Transverse colon (tissue), 4 donors: ENCODE results near the gene EEFSEC. TPM values are rescaled to one million over a fixed set of nuclear protein-coding genes. Genes with fewer than 3 reads are reported as not detected.

Source experiments
- DNase-seq: peaks from one replicate; pipeline ENCODE4 v3.0.0-alpha.2; 2019
- H3K27ac ChIP-seq, 4 donors: fragments of 200-600 bp; sonication (generic); 2 replicates each; pipeline ENCODE4 v1.5.1; 2016 to 2018; ENCODE audit warnings: inconsistent platforms in 4 of 4
- H3K27me3 ChIP-seq: fragments of 200-600 bp; sonication (generic); 2 replicates; pipeline ENCODE4 v1.5.1; 2017; ENCODE audit warnings: inconsistent platforms
- H3K36me3 ChIP-seq, 4 donors: fragments of 200-600 bp; sonication (generic); 2 replicates each; pipeline ENCODE4 v1.5.1; 2017 to 2019; ENCODE audit warnings: inconsistent platforms in 4 of 4
- H3K4me1 ChIP-seq, 4 donors: fragments of 200-600 bp; sonication (generic); 2 replicates each; pipeline ENCODE4 v1.5.1; 2017 to 2020; ENCODE audit warnings: inconsistent platforms in 4 of 4
- H3K4me3 ChIP-seq, 4 donors: fragments of 200-600 bp; sonication (generic); 1 replicate in 1 of 4; 2 replicates in 3 of 4; pipeline versions ENCODE4 v1.5.1 to v1.6.1; 2017 to 2019; ENCODE audit warnings: inconsistent platforms in 4 of 4
- H3K9me3 ChIP-seq, 2 donors: fragments of 200-600 bp; sonication (generic); 2 replicates each; pipeline ENCODE4 v1.5.1; 2017 to 2019; ENCODE audit warnings: inconsistent platforms in 2 of 2
- EP300 ChIP-seq: sonication (generic); formaldehyde crosslinking; IDR thresholded peaks from one replicate; pipeline ENCODE4 v1.6.1; 2017; ENCODE audit warnings: antibody characterized with exemption, low read depth
- POLR2A ChIP-seq: fragments of 450-650 bp; IDR thresholded peaks from one replicate; pipeline ENCODE4 v1.6.1; 2016; ENCODE audit warnings: antibody characterized with exemption, mild to moderate bottlenecking, moderate library complexity
- POLR2AphosphoS5 ChIP-seq, 3 donors: sonication (generic); formaldehyde crosslinking; IDR thresholded peaks; one replicate each; pipeline ENCODE4 v1.6.1; 2016; ENCODE audit warnings: antibody characterized with exemption in 3 of 3
- WGBS, 2 donors: methylation state at CpG; one replicate each; pipeline ENCODE4 v1.1.5; 2018; ENCODE audit warnings: low coverage in 1 of 2; 5-methylcytosine and 5-hydroxymethylcytosine counted together
- in situ Hi-C, 4 donors: fragments of 200-750 bp; cut with MboI; loops; one replicate each; pipeline versions ENCODE4 v1.15.0 to v1.15.1; 2017; ENCODE audit warnings: low sequenced_read_pairs in 3 of 4, low pct_ligation_motif_present in 1 of 4, low pct_unique_long_range_greater_than_20kb in 1 of 4
- intact Hi-C: fragments of 100-400 bp; cut with DNase I; formaldehyde crosslinking; loops from one replicate; pipeline ENCODE4 v1.15.1; 2023; ENCODE audit warnings: low total_unique reads
- total RNA-seq, 4 donors: library from RNA; depleted of rRNA; stranded (reverse); fragments of >200 nt; gene quantifications; one replicate each; pipeline ENCODE4 v1.1.0, GENCODE V29; 2016
- TF ChIP-seq, protein P1 (sequence below), 5 experiments: fragments of 200-600 bp in 3 of 5; fragments of 450-650 bp in 2 of 5; sonication (generic) in 3 of 5; IDR thresholded peaks; 1 replicate in 2 of 5; 2 replicates in 3 of 5; pipeline ENCODE4 v1.5.1; 2016 to 2017; ENCODE audit warnings: antibody characterized with exemption in 5 of 5, inconsistent platforms in 3 of 5, mild to moderate bottlenecking in 2 of 5, moderate library complexity in 1 of 5

The EEFSEC gene
- total RNA-seq, 4 donors from 2014 or later: 10.3 to 16.8 (median 14.2) TPM

DNA sequence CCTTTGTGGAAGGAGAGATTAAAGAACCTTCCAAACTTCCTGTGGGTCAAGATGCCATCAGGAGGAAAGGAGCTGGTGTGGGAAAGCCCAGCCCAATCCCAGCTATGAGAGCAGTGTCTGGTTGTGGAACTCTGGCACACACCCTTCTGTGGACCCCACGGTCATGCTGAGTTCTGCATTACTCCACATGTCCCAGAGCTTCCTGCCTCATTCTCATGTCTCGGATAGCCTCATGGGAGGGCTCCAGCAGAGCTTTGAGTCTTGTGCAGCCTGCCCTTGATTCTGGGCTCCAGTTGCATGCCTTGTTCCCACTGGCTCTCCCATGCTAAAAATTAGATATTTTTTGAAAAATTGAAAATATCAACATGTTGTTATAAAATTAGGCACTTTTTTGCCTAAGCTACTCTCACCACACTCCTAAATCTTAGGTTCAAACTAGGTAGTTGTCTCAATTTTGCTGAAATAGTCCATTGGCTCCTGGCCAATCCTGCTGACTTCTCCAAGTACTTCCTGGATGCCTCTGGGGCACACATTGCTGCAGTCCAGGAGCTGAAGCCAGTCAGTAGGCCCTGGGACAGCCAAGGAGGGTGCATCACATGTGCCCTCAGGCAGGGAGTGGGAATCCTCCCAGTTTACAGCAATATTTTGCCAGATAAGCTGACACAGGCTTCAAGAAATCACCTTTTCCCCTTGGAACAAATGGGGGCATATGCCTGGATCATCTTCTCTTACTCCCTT, 144.3 kb downstream of the EEFSEC start:
- 86% methylated on average over 2 of the region's 2 CpGs; no CpG with 5 or more reads in 1 of the 2 donors for WGBS, 2 donors

GRCh38 chr3:128301186-128302023, 148.1 kb downstream of the EEFSEC start:
- H3K27ac ChIP-seq: no peak overlapping the region
- DNase-seq: no peak
- H3K9me3 ChIP-seq: no peaks in the 10 kb centered on the region
- no peaks in the 10 kb centered on the region for H3K36me3 ChIP-seq
- no peak for TF ChIP-seq POLR2AphosphoS5 (IDR thresholded peaks at IDR 0.05)
- TF ChIP-seq POLR2A: no peak
- TF ChIP-seq, protein P1, sequence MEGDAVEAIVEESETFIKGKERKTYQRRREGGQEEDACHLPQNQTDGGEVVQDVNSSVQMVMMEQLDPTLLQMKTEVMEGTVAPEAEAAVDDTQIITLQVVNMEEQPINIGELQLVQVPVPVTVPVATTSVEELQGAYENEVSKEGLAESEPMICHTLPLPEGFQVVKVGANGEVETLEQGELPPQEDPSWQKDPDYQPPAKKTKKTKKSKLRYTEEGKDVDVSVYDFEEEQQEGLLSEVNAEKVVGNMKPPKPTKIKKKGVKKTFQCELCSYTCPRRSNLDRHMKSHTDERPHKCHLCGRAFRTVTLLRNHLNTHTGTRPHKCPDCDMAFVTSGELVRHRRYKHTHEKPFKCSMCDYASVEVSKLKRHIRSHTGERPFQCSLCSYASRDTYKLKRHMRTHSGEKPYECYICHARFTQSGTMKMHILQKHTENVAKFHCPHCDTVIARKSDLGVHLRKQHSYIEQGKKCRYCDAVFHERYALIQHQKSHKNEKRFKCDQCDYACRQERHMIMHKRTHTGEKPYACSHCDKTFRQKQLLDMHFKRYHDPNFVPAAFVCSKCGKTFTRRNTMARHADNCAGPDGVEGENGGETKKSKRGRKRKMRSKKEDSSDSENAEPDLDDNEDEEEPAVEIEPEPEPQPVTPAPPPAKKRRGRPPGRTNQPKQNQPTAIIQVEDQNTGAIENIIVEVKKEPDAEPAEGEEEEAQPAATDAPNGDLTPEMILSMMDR (IDR thresholded peaks at IDR 0.05): no peak
- no peak for TF ChIP-seq EP300
- 94 to 96% methylated on average over 5 to 8 of the region's 8 CpGs for WGBS, 2 donors
- intact Hi-C loops: no loop called here
- no peaks in the 10 kb centered on the region for H3K4me1 ChIP-seq
- no peaks in the 10 kb centered on the region for H3K27me3 ChIP-seq
- H3K4me3 ChIP-seq: no peak overlapping the region
- in situ Hi-C loops: no loop called here

More for the DNA sequence above, 144.3 kb downstream of the EEFSEC start:
- Histone ChIP-seq H3K27ac (no peak overlapping the region), H3K4me3 (no peak overlapping the region), H3K4me1 (no peaks in the 10 kb centered on the region), H3K27me3 (no peaks in the 10 kb centered on the region), H3K36me3 (no peaks in the 10 kb centered on the region), H3K9me3 (no peaks in the 10 kb centered on the region)
- in situ Hi-C loops: no loop called here
- TF ChIP-seq POLR2AphosphoS5 (IDR thresholded peaks at IDR 0.05) (no peak), POLR2A (no peak), EP300 (no peak)
- TF ChIP-seq, protein P1 (IDR thresholded peaks at IDR 0.05): no peak
- intact Hi-C loops: no loop called here
- DNase-seq: peak; percentile 20

- Histone ChIP-seq H3K4me3 (no peak overlapping the region), H3K27me3 (no peaks in the 10 kb centered on the region), H3K9me3 (no peaks in the 10 kb centered on the region), H3K27ac (no peak overlapping the region), H3K4me1 (no peaks in the 10 kb centered on the region), H3K36me3 (no peaks in the 10 kb centered on the region)
- TF ChIP-seq POLR2AphosphoS5 (IDR thresholded peaks at IDR 0.05): no peak
- TF ChIP-seq POLR2A: no peak
- TF ChIP-seq, protein P1 (IDR thresholded peaks at IDR 0.05): no peak
- TF ChIP-seq EP300: no peak
- no peak for DNase-seq
- in situ Hi-C loops: no loop called here
- intact Hi-C loops: no loop called here
- 96 to 100% methylated on average over 2 of the region's 2 CpGs for WGBS, 2 donors
These were observed 153.2 kb downstream of the EEFSEC start for GRCh38 chr3:128306481-128306880.

- Histone ChIP-seq H3K27me3 (no peaks in the 10 kb centered on the region), H3K27ac (no peak overlapping the region), H3K9me3 (no peaks in the 10 kb centered on the region), H3K4me3 (no peak overlapping the region), H3K36me3 (no peaks in the 10 kb centered on the region), H3K4me1 (no peaks in the 10 kb centered on the region)
- in situ Hi-C loops (no loop called here), intact Hi-C loops (no loop called here)
- DNase-seq: no peak
- 90 to 100% methylated on average over 1 to 3 of the region's 3 CpGs for WGBS, 2 donors
- TF ChIP-seq POLR2AphosphoS5 (IDR thresholded peaks at IDR 0.05): no peak
- no peak for TF ChIP-seq POLR2A
- TF ChIP-seq, protein P1 (IDR thresholded peaks at IDR 0.05): peak in 1 of 5 experiments; percentile 14
- TF ChIP-seq EP300: no peak
These were observed 153.8 kb downstream of the EEFSEC start for GRCh38 chr3:128307029-128307633.
